OCI-LY1 (cell line): ENCODE measurements around the gene RPL13.

ENCODE experiments used
- H2AFZ ChIP-seq: fragments of 200-600 bp; sonication (generic), shearing (Covaris generic); 2 replicates; pipeline ENCODE4 v1.6.0; 2014; ENCODE audit warnings: antibody characterized with exemption, mild to moderate bottlenecking, low read length
- H3F3A ChIP-seq: fragments of 200-600 bp; sonication (generic), shearing (Covaris generic); 2 replicates; pipeline ENCODE4 v1.6.0; 2014; ENCODE audit warnings: mild to moderate bottlenecking, antibody characterized with exemption, low read length, moderate library complexity; ENCODE audit not compliant: insufficient read depth
- H3K27ac ChIP-seq: fragments of 200-600 bp; sonication (generic); 2 replicates; pipeline ENCODE4 v1.5.1; 2014; ENCODE audit warnings: low read length, mixed run types, mild to moderate bottlenecking, low read depth; ENCODE audit not compliant: poor library complexity, severe bottlenecking
- H3K27me3 ChIP-seq: fragments of 200-600 bp; sonication (generic); 2 replicates; pipeline ENCODE4 v1.6.0; 2014; ENCODE audit warnings: antibody characterized with exemption, mild to moderate bottlenecking, low read length, moderate library complexity; ENCODE audit not compliant: insufficient read depth
- H3K36me3 ChIP-seq: fragments of 200-600 bp; sonication (generic); 2 replicates; pipeline ENCODE4 v1.6.1; 2014; ENCODE audit warnings: mild to moderate bottlenecking, antibody characterized with exemption, low read length, moderate library complexity, mixed read lengths; ENCODE audit not compliant: insufficient read depth
- H3K4me1 ChIP-seq: fragments of 200-600 bp; sonication (generic); 2 replicates; pipeline ENCODE4 v1.5.1; 2014; ENCODE audit warnings: mild to moderate bottlenecking, low read length, moderate library complexity; ENCODE audit not compliant: insufficient read depth, severe bottlenecking
- H3K4me2 ChIP-seq: fragments of 200-600 bp; sonication (generic), shearing (Covaris generic); 2 replicates; pipeline ENCODE4 v1.6.1; 2014; ENCODE audit warnings: low read length
- H3K4me3 ChIP-seq: fragments of 200-600 bp; sonication (generic); 2 replicates; pipeline ENCODE4 v1.5.1; 2014; ENCODE audit warnings: low read length, low read depth, mild to moderate bottlenecking, mixed read lengths; ENCODE audit not compliant: poor library complexity, severe bottlenecking
- H3K79me2 ChIP-seq: fragments of 200-600 bp; shearing (Covaris generic); 2 replicates; pipeline ENCODE4 v1.6.1; 2016; ENCODE audit warnings: mixed run types, low read length, mixed read lengths; ENCODE audit not compliant: insufficient read depth
- H3K9ac ChIP-seq: fragments of 200-600 bp; sonication (generic), shearing (Covaris generic); 2 replicates; pipeline ENCODE4 v1.6.1; 2014; ENCODE audit warnings: mild to moderate bottlenecking, low read length, mixed read lengths
- H3K9me2 ChIP-seq: fragments of 200-600 bp; sonication (generic), shearing (Covaris generic); 2 replicates; pipeline ENCODE4 v1.6.1; 2014; ENCODE audit warnings: low read depth, mild to moderate bottlenecking, low read length, mixed read lengths
- H3K9me3 ChIP-seq: fragments of 200-600 bp; shearing (Covaris generic); 2 replicates; pipeline ENCODE4 v1.6.1; 2014; ENCODE audit warnings: low read length, mixed read lengths
- H4K20me1 ChIP-seq: fragments of 200-600 bp; sonication (generic), shearing (Covaris generic); 2 replicates; pipeline ENCODE4 v1.6.0; 2016; ENCODE audit warnings: mild to moderate bottlenecking, low read length; ENCODE audit not compliant: insufficient read depth
- EZH2 ChIP-seq: fragments of 200-600 bp; sonication (generic), shearing (Covaris generic); IDR thresholded peaks from 2 replicates; pipeline ENCODE4 v1.8.0; 2017; ENCODE audit warnings: borderline replicate concordance, mixed run types, mild to moderate bottlenecking, antibody characterized with exemption, low read length, moderate library complexity, mixed read lengths
- TF ChIP-seq, protein P1 (sequence below): fragments of 200-600 bp; sonication (generic), shearing (Covaris generic); IDR thresholded peaks from 2 replicates; pipeline ENCODE4 v1.5.1; 2017; ENCODE audit warnings: mild to moderate bottlenecking, antibody characterized with exemption, low read length, moderate library complexity, mixed read lengths

Gene RPL13

DNA sequence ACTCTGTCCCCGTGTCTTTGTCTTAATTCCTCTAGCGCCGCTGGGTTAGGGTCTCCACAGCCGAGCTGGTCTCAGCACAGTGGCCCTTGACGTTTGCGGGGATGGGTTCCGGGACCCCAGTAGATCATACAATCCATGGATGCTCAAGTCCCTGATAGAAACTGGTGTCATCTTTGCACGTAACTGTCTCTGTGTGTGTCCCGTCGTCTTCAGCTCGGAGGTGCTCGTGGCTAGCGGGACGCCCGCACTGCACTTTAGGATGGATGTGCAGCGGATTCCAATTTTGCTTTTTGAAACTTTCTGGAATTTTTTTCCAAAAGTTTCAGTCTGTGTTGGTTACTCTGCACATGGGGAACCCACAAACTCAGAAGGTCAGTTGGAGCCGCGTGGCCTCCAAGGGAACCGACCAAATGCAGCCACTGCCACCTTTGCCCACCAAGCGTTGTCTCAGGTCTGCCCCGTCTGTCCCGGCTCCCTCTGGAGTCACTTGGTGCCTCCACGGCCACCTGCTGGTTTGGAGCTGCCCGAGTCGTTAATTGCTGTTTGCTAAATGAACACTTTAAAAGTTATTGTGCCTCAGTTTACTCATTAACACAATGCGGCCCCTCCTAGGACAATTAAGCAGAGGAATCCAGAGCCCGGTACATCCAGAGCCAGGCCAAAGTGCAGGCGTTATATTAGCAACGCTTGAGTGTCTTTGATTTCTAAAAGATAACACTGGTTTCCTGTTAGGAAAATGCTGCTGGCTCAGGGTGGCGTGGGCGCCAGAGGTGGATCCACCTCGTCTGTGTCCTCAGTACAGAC is 47.7 kb downstream of the RPL13 start:
- H3K9me2 ChIP-seq = no peaks in the 10 kb centered on the region
- no peak overlapping the region for H3K27ac ChIP-seq
- peaks cover 9% of the 10 kb centered on the region for H3K4me1 ChIP-seq
- no peaks in the 10 kb centered on the region for H3F3A ChIP-seq
- no peaks in the 10 kb centered on the region for H3K79me2 ChIP-seq
- no peak overlapping the region for H2AFZ ChIP-seq
- H3K9ac ChIP-seq = no peak overlapping the region
- TF ChIP-seq, protein P1, sequence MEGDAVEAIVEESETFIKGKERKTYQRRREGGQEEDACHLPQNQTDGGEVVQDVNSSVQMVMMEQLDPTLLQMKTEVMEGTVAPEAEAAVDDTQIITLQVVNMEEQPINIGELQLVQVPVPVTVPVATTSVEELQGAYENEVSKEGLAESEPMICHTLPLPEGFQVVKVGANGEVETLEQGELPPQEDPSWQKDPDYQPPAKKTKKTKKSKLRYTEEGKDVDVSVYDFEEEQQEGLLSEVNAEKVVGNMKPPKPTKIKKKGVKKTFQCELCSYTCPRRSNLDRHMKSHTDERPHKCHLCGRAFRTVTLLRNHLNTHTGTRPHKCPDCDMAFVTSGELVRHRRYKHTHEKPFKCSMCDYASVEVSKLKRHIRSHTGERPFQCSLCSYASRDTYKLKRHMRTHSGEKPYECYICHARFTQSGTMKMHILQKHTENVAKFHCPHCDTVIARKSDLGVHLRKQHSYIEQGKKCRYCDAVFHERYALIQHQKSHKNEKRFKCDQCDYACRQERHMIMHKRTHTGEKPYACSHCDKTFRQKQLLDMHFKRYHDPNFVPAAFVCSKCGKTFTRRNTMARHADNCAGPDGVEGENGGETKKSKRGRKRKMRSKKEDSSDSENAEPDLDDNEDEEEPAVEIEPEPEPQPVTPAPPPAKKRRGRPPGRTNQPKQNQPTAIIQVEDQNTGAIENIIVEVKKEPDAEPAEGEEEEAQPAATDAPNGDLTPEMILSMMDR = no peak
- TF ChIP-seq EZH2 = no peak
- peaks cover 6% of the 10 kb centered on the region; the same call in 1 of the 2 replicates for H3K27me3 ChIP-seq
- H3K36me3 ChIP-seq = no peaks in the 10 kb centered on the region
- no peaks in the 10 kb centered on the region for H4K20me1 ChIP-seq
- H3K4me2 ChIP-seq = no peak overlapping the region
- H3K4me3 ChIP-seq = no peak overlapping the region
- H3K9me3 ChIP-seq = no peaks in the 10 kb centered on the region

DNA sequence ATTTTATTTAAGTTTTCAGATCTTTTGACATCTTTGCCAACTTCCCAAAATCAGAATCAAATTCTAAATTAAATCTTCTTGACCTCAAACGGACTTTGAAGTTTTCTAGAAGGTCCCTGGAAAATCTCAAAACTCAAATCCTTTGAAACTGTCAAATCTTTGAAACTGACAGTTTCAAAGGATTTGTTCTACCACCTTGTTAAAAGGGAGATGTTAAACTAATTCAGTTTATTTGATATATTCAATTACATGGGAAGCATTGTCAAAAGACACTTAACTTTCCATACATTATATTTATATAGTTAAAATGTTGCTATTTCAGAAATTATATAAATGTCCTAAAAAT is 49.6 kb downstream of the RPL13 start:
- Histone ChIP-seq H3K4me3 (no peak overlapping the region), H3K9ac (no peak overlapping the region), H3K27ac (no peak overlapping the region), H3K9me2 (no peaks in the 10 kb centered on the region), H3K4me2 (no peak overlapping the region), H3K79me2 (no peaks in the 10 kb centered on the region), H3K4me1 (peaks cover 9% of the 10 kb centered on the region), H3K9me3 (no peaks in the 10 kb centered on the region), H3K27me3 (peaks cover 8% of the 10 kb centered on the region; the same call in 1 of the 2 replicates), H4K20me1 (no peaks in the 10 kb centered on the region), H2AFZ (no peak overlapping the region), H3K36me3 (no peaks in the 10 kb centered on the region), H3F3A (no peaks in the 10 kb centered on the region)
- no peak for TF ChIP-seq EZH2
- TF ChIP-seq, protein P1 = no peak

DNA sequence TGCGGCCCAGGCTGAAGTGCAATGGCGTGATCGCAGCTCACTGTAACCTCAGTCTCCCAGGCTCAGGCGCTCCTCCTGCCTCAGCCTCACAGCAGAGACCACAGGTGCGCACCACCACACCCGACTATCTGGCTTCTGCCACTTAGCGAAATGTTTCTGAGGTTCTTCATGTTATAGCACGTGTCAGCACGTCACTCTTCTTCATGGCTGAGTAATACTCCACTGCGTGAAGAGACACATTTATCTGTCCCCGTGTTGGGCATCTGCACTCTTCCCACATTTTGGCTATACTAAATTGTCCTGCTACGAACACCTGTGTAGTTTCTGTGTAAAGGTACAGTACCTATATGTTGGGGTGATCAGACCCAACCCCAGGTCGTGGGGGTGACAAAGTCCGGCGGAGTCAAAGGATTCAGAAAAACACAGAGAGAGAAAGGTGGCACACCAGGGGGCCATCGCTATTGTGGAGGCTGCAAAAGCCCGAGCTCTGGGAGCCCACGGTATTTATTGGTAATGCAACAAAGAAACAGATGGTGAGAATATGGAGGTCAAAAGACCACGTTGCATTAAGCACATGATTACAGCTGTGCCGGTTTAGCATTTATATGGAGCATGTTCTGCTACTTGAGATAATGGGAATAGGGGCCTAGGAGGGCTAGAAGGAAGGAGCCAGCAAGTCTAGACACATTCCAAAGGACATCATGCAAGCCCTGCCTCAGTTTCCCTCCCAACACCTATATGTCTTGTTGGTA is 52.1 kb downstream of the RPL13 start:
- H3F3A ChIP-seq = no peaks in the 10 kb centered on the region
- H3K79me2 ChIP-seq = no peaks in the 10 kb centered on the region
- no peak overlapping the region for H3K4me2 ChIP-seq
- no peaks in the 10 kb centered on the region for H3K36me3 ChIP-seq
- H3K9ac ChIP-seq = no peak overlapping the region
- H3K27me3 ChIP-seq = peaks cover 8% of the 10 kb centered on the region; the same call in 1 of the 2 replicates
- H2AFZ ChIP-seq = no peak overlapping the region
- peaks cover 12% of the 10 kb centered on the region for H3K4me1 ChIP-seq
- H3K27ac ChIP-seq = no peak overlapping the region
- no peak for TF ChIP-seq EZH2
- TF ChIP-seq, protein P1 = no peak
- H4K20me1 ChIP-seq = no peaks in the 10 kb centered on the region
- H3K9me3 ChIP-seq = no peaks in the 10 kb centered on the region
- no peaks in the 10 kb centered on the region for H3K9me2 ChIP-seq
- H3K4me3 ChIP-seq = no peak overlapping the region
